NCI-H2196 treated with DMSO at 0.1 percent for 48 hours (cell line): Measurements from ENCODE around the gene PGLYRP1.
A peak's percentile ranks its signal among the peaks of the same experiment; 100 is the strongest.

Source experiments
- DNase-seq: peaks from one replicate; lab custom pipeline; 2025; ENCODE audit not compliant: unreplicated experiment; lab: John Stamatoyannopoulos, UW

The PGLYRP1 gene

DNA sequence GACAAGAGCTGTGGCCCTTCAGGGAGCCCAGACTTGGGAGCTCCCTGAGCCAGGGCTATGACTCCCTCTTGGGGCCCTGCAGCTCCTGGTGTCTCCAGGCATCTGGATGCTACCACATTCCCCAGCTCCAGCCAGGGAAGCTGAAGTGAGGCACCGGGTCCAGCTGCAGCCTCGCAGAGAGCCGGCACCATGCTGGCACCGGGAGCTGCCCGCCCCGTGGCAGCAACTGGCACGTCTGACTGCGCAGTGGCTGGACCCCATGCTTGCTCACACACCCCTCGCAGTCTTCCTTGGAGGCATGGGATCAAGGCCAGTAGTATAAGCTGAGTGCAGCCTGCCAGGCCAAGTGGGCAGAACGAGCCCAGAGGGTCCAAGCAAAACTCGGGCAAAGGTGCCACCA, 10.5 kb upstream of the PGLYRP1 start:
- DNase-seq: no peak

GRCh38 chr19:46032597-46033025, 9.8 kb upstream of the PGLYRP1 start:
- no peak for DNase-seq

DNA sequence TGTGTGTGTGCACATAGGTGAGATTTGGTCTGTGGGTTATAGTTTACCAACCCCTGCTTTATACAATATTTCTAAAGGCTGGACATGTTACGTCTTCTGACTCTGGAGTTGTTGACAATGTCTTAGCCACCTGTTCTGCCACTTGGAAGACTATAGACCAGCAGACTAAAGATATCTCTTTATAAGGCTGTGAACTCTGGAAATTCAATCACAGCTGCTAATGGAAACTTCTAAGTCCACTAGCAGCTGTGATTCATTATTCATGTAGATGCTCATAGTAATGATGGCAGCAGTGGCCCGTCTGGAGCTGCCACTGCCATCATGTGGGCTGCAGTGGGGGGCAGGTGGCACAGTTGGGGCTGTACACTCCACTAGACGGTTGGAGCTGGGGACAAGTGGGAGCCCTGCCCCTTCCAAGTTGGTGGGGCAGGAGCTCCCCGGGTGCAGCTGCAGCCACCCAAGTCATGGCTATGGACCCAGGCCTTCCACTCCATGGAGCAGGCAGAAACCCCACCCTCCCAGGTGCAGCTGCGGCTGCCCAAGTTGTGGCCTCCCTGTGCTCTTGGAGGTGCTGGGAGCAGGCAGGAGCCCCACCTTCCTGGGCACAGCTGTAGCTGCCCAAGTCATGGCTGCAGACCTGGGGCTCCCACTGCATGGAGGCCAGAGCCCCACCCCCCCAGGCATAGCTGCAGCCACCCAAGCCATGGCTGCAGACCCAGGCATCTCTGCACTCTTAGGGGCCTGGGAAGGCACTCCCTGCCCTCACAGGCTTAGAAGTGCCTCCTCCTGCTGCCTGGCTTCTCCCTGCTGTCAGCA, 9.1 kb upstream of the PGLYRP1 start:
- no peak for DNase-seq

GRCh38 chr19:46030812-46031550, 8.1 kb upstream of the PGLYRP1 start:
- DNase-seq: no peak

- no peak for DNase-seq
These were observed 3.0 kb upstream of the PGLYRP1 start for GRCh38 chr19:46025835-46026234.

- no peak for DNase-seq
These were observed 492 bp upstream of the PGLYRP1 start for GRCh38 chr19:46023311-46023779.

- DNase-seq: no peak
These were observed 807 bp downstream of the PGLYRP1 start for GRCh38 chr19:46022061-46022430.

GRCh38 chr19:46021531-46022041, 1.3 kb downstream of the PGLYRP1 start:
- peak; percentile 27 for DNase-seq

- no peak for DNase-seq
These were observed 2.1 kb downstream of the PGLYRP1 start for GRCh38 chr19:46020819-46021125.

DNA sequence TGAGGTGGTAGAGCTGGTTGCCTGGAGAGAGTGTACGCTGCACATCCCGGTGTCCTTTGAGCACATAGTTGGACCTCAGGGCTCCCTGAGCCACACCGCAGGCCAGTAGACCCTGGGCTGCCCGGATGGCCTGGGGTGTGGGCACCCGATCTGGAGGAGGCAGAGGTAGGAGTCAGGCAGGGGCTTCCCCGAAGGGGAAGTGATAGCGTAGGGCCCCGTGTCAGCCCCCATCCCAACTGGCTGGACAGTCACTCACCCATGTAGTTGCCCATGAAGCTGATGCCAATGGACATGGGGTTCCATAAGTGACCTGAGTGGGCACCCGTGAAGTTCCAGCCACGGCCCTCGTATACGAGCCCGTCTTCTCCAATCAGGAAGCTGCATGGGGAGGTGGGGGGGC, 3.6 kb downstream of the PGLYRP1 start:
- no peak for DNase-seq

- DNase-seq: no peak
These were observed 4.1 kb downstream of the PGLYRP1 start for GRCh38 chr19:46018729-46019251.

DNA sequence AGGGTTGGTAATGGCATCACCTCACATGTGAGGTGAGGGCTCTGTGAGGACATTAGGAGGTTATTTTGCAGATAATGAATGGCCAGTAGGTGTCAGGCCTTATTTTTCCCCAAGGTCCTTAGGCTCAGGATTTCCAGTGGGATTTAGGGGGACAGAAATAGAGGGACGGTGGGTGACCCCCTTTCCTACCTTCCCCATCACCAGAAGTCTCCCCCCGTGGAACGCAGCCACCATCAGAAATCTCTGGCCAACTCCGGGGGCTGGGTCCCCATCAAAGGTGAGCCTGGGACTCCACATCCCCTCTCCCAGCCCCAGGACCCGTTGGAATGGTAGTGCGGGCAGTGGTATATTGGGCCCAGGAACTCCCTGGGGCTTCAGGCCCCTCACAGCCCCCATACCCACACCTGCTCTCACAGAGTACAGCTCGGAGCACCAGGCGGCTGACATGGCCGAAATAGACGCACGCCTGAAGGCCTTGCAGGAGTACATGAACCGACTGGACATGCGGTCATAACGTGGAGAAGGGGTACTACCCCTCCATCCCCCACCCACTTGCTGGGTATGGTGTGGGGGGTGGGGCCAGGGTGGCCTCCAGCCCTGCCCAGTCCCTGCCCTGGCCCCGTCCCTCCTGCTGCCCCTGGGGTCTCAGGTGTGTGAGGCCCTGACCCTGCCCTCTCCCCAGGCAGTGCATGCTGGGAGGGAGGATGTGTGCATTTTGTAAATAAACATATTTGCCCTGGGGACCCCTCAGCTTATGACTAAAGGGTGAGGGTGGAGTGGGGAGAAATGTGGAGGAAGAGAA, 4.8 kb downstream of the PGLYRP1 start:
- no peak for DNase-seq

DNA sequence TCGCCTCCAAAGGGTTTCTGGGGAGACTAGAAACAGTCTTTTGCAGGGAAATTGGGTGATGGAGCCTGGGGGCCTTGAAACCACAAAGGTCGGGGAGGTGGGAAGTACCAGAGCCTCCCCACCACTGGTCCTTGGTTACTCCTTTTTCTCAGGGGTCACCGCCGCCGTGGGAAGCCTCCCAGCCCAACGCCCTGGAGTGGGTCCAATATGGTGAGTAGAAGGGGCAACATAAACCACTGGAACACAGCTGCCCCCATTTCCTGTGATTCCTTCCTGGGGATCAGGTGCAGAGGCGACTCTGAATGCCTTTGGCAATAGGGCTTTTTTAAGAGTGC, 5.8 kb downstream of the PGLYRP1 start:
- DNase-seq: no peak

- DNase-seq: peak; percentile 65
These were observed 6.3 kb downstream of the PGLYRP1 start for GRCh38 chr19:46016426-46017094.

DNA sequence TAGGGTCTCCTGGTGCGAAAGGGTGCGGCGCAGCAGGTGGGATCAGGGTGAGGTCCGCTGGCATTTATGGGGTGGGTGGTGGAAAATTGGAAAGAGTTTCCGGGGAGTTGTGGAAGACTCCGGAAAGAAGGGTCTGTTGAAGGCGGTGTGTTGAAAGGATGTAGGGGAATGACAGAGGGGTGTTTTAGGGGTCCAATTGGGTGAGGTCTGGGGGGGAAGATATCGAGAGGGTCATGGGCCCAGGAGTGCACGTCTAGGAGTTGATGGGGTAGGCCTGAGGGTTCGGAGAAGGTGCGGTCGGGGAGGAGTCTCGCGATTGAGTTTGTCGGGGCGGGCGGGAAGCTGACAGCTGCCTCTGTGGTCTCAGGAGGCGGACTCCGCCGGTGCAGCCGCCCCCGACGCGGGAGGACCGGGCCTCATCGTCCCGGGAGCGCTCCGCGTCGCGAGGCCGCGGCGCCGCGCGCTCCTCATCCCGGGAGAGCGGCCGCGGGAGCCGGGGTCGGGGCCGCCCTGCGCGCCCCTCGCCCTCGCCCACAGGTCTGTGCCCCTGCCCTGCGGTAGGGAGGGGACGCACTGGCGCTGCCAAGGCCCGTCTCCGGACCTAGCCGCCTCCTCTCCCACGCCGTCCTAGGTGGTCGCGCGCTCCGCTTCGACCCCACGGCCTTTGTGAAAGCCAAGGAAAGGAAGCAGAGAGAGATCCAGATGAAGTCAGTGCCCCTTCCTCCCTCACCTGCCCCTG, 7.0 kb downstream of the PGLYRP1 start:
- DNase-seq: no peak

DNA sequence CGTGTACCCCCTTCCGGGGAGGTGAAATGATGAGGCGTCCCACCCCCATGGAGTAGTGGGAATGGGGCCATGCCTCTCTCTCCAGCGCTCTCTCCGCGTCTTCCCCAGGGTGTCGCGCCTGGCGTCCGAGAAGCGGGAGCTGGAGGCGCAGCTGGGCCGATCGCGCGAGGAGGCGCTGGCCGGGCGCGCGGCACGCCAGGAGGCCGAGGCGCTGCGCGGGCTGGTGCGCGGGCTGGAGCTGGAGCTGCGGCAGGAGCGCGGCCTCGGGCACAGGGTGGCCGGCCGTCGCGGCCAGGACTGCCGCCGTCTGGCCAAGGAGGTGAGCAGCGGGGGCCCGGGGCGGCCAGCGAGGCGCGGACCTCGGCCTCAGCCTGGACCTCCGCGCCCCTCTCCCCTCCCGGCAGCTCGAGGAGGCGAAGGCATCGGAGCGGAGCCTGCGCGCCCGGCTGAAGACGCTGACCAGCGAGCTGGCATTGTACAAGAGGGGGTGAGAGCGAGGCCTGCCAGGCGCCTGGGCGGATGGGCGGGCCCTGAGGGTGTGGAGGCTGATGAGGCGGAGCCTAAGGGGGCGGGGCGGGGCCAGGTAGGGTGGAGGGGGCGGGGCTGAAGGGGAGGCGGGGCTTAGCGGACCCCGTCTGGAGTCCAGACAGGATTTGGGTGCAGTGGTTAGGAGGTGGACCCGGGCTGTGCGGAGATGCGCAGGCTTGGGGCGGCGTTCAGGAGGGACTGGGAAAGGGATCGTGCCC, 7.7 kb downstream of the PGLYRP1 start:
- peak; percentile 82 for DNase-seq

DNA sequence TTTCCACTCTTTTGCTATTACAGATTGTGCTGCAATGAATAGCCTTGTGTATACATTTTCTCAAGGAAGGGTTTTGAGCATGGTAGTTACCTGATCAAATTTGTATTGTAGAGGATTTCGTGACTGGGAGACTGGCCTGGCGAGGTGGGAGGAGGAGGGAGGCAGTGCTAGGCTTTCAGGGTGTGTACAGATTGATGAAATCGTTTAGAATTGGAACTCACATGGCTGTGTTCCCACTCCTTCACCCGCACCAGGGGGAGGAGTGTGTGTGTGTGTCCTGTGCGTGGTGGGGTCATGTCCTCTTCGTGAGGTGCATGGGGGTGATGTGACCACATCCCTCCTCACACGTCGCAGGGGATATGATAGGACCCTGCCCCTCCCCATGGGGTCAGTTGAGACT, 8.3 kb downstream of the PGLYRP1 start:
- no peak for DNase-seq

DNA sequence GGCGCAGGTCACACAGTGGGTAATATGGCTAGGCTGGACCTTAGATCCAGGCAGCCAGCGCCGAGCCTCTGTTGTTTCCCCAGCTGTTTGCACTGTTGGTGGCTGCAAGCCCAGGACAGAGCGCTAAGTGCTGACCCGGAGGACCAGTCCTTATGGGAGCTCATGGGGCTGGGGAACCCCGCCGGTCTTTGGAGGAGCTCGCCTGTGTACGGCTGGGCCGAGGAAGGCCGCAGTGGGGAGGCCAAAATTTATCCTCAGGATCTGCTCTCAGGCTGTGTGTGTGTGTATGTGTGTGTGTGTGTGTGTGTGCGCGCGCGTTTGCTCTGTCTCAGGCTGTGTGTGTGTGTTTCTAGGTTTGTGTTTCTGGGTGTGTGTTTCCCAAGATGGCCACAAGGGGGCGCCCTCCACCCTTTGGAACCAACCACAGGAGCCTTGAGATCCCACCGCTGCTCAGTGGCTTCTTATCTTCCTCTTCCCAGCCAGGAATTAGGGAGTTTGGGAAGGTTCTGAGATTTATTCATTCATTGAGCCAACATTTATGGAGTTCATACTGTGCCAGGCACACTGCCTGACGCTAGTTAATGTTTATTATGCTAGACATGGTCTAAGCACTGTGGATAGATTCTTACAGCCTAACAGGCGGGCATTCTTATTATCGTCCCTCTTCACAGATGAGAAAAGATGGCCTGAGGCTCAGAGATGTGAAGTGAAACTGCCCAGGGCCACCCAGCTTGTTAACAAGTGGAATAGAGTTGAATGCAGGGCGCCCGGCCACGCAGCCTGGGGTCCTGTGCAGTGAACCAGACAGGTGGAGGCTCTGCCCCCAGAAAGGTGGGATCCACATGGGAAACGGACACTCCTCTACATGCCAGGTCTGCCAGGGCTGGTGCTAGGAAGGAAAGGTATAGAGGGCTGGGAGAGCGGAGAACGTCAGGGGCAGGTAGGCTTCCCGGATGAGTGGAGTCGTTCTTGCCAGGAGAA, 13.0 kb downstream of the PGLYRP1 start:
- peak; percentile 51 for DNase-seq
